GM12874 (cell line): ENCODE results near the gene IL4I1.

Source experiments
- CTCF ChIP-seq: IDR thresholded peaks from 2 replicates; pipeline ENCODE4 v1.5.1; 2011; ENCODE audit warnings: low read depth, mild to moderate bottlenecking, control low read depth, low read length, moderate library complexity; ENCODE audit not compliant: insufficient read depth

IL4I1 gene

DNA sequence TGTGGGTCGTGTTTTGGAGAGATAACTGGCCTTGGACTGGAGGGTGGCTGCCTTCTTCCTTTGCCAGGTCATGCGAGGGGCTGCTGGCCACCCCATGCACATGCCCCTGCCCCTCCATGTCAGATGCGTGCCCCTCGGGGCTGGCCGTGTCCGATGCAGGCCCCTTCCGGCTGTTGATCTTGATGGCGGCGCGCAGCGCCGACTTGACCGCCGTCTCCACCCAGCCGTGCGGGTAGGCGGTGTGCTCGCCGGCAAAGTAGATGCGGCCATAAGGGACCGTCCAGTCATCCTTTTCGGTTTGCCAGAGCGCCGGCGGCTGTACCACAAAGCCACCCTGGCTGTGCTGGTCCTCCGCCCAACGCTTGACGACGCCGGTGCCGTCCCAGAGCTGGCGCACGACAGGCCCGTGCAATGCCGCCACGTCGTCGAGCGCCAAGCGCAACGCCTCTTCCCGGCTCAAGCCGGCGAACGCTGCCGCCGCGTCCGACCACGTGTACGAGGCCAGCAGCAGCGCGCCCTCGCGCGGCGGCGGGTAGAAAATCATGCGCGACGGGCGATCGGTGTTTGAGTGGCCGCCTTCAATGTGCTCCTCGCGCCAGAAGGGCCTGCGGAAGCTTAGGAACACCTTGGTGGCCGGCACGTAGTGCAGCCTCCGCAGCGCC, 6.9 kb downstream of the IL4I1 start:
- TF ChIP-seq CTCF = peak; percentile 79

- TF ChIP-seq CTCF = no peak
These were observed 7.5 kb downstream of the IL4I1 start for GRCh38 chr19:49889038-49889686.

GRCh38 chr19:49888510-49888824, 8.2 kb downstream of the IL4I1 start:
- TF ChIP-seq CTCF = no peak

DNA sequence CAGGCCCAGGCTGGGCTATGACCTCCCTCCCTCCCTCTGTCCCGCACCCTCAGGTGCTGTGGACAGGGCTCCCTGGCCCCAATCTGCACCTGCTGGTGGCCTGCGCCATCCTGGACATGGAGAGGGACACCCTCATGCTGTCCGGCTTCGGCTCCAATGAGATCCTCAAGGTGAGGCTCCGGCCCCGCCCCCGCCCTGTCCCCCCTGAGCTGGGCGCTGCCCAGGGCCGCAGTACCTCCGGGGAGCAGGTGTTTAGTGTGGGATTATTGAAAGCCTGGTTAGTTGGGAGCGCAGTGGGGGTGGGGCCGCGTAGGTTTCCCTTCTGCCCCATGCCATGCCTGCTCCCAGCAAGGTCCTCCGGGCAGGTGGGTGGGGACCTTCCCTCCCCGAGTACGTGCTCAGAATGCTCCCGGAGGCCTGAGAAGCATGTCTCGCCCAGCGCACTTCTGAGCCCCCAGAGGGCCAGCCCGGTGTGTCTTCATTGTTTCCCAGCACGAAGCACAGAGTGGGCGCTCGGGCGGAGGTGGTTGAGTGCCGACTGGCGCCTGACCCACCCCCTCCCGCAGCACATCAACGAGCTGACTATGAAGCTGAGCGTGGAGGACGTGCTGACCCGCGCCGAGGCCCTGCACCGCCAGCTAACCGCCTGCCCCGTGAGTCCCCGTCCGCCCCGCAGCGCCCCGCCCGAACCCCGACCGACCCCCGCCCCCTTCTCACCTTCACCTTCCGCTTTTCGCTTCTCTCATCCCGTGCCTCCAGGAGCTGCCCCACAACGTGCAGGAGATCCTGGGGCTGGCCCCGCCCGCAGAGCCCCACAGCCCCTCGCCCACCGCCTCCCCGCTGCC, 8.8 kb downstream of the IL4I1 start:
- TF ChIP-seq CTCF = no peak

- no peak for TF ChIP-seq CTCF
These were observed 9.5 kb downstream of the IL4I1 start for GRCh38 chr19:49887037-49887664.

DNA sequence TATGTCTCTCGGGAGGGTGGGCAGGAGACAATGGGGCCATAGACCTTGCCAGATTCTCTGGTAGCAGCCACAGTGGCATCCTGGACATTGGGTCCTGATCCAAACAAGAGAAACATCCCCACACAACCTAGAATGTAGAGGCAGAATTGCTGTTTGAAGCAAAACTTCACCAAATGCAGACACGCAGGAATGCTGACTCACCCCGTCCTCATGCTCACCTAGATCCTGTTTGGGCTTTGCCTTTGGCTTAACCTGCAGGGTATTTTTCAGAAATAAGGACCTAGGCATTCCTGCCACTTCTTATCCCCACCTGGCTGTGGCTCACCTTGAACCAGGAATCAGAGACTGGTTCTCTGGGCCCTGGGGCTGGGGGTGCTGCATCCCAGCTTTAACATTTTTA, 11.9 kb downstream of the IL4I1 start:
- TF ChIP-seq CTCF = no peak

DNA sequence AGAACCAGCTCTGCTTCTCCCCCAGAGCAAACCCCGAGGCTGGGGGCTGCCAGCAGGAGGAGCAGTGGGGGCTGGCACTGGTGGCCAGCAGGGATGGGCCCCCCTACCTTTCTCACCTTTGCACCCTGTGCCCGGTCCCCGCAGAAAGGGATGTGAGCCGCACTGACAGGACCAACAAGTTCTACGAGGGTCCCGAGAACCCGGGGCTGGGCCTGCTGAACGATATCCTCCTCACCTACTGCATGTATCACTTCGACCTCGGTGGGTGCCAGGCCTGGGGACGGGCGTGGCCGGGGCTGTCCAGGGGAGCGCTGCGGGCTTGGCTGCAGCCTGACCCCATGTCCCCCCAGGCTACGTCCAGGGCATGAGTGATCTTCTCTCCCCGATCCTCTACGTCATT, 12.6 kb downstream of the IL4I1 start:
- no peak for TF ChIP-seq CTCF
